ENCODE data around the gene BTAF1. TPM values are rescaled to one million over a fixed set of nuclear protein-coding genes. Genes with fewer than 3 reads are reported as not detected.

BTAF1 gene
- total RNA-seq: 10 to 100 TPM; 43.2 to 55.0 (median 46.1) TPM

GRCh38 chr10:91923371-91924211 lies at the start of gene BTAF1:
Gene BTAF1, plus strand, starts transcription at chr10:91923770. Its CDS starts 307 bp downstream, at chr10:91924077.
- TF ChIP-seq CTCF (IDR thresholded peaks at IDR 0.05; ENCODE audit: low read depth): no peak

GRCh38 chr10:91875156-91875555 lies 48.4 kb upstream of the BTAF1 start:
- TF ChIP-seq CTCF (IDR thresholded peaks at IDR 0.05; ENCODE audit: low read depth): no peak

GRCh38 chr10:91875779-91876178 lies 47.8 kb upstream of the BTAF1 start:
- TF ChIP-seq CTCF (IDR thresholded peaks at IDR 0.05; ENCODE audit: low read depth): no peak

- no peak for TF ChIP-seq CTCF (IDR thresholded peaks at IDR 0.05; ENCODE audit: low read depth)
Measured at GRCh38 chr10:91879515-91880170, 43.9 kb upstream of the BTAF1 start.

GRCh38 chr10:91880310-91880709 lies 43.3 kb upstream of the BTAF1 start:
- TF ChIP-seq CTCF (IDR thresholded peaks at IDR 0.05; ENCODE audit: low read depth): no peak

- TF ChIP-seq CTCF (IDR thresholded peaks at IDR 0.05; ENCODE audit: low read depth): no peak
Measured at GRCh38 chr10:91883549-91884444, 39.8 kb upstream of the BTAF1 start.

All from subcutaneous adipose tissue (tissue), 4 donors.